Trophoblast cell (in vitro differentiated cells and primary cell): Measurements from ENCODE around the gene NR6A1.

Experiments used
- DNase-seq, 2 donors: peaks; one replicate each; pipeline ENCODE4 v3.0.0-alpha.2; 2016
- H2AFZ ChIP-seq: 2 replicates; pipeline ENCODE4 v1.6.1; 2013; ENCODE audit warnings: low read length, moderate library complexity, mild to moderate bottlenecking; ENCODE audit not compliant: insufficient read depth, poor library complexity
- H2AK5ac ChIP-seq: 2 replicates; pipeline ENCODE4 v1.6.1; 2013; ENCODE audit warnings: mild to moderate bottlenecking, low read length
- H2BK120ac ChIP-seq: 2 replicates; pipeline ENCODE4 v1.6.1; 2013; ENCODE audit warnings: low read length, mild to moderate bottlenecking, moderate library complexity; ENCODE audit not compliant: insufficient read depth, poor library complexity
- H2BK12ac ChIP-seq: 2 replicates; pipeline ENCODE4 v1.6.1; 2013; ENCODE audit warnings: mild to moderate bottlenecking, low read length, moderate library complexity
- H2BK5ac ChIP-seq: 2 replicates; pipeline ENCODE4 v1.6.1; 2013; ENCODE audit warnings: low read length, low read depth, moderate library complexity, mild to moderate bottlenecking; ENCODE audit not compliant: poor library complexity
- H3K14ac ChIP-seq: 2 replicates; pipeline ENCODE4 v1.6.1; 2013; ENCODE audit warnings: mild to moderate bottlenecking, low read length
- H3K18ac ChIP-seq: 2 replicates; pipeline ENCODE4 v1.6.1; 2013; ENCODE audit warnings: mild to moderate bottlenecking, low read length
- H3K23ac ChIP-seq: 2 replicates; pipeline ENCODE4 v1.6.1; 2013; ENCODE audit warnings: low read length
- H3K27ac ChIP-seq: 2 replicates; pipeline ENCODE4 v1.5.1; 2013; ENCODE audit warnings: low read depth, mild to moderate bottlenecking, inconsistent platforms, low read length, moderate library complexity
- H3K27me3 ChIP-seq: 2 replicates; pipeline ENCODE4 v1.6.1; 2013; ENCODE audit warnings: inconsistent platforms, mild to moderate bottlenecking, low read length, moderate library complexity; ENCODE audit not compliant: insufficient read depth
- H3K36me3 ChIP-seq, 2 experiments: 1 replicate in 1 of 2; 2 replicates in 1 of 2; pipeline ENCODE4 v1.6.1; 2013; ENCODE audit warnings: low read length in 2 of 2, mild to moderate bottlenecking in 2 of 2, moderate library complexity in 1 of 2; ENCODE audit not compliant: insufficient read depth in 2 of 2, control insufficient read depth in 1 of 2
- H3K4ac ChIP-seq: 2 replicates; pipeline ENCODE4 v1.6.1; 2013; ENCODE audit warnings: low read depth, mild to moderate bottlenecking, low read length, moderate library complexity
- H3K4me1 ChIP-seq, 2 experiments: 1 replicate in 1 of 2; 2 replicates in 1 of 2; pipeline ENCODE4 v1.6.1; 2013; ENCODE audit warnings: low read length in 2 of 2, mild to moderate bottlenecking in 2 of 2, moderate library complexity in 1 of 2; ENCODE audit not compliant: insufficient read depth in 2 of 2, control insufficient read depth in 1 of 2
- H3K4me2 ChIP-seq: 2 replicates; pipeline ENCODE4 v1.6.1; 2013; ENCODE audit warnings: inconsistent platforms, mild to moderate bottlenecking, low read length, moderate library complexity
- H3K4me3 ChIP-seq: 2 replicates; pipeline ENCODE4 v1.5.1; 2013; ENCODE audit warnings: mild to moderate bottlenecking, low read depth, low read length, inconsistent platforms
- H3K79me1 ChIP-seq: one replicate; pipeline ENCODE4 v1.6.1; 2013; ENCODE audit warnings: low read length
- H3K79me2 ChIP-seq: 2 replicates; pipeline ENCODE4 v1.6.1; 2013; ENCODE audit warnings: low read length, mild to moderate bottlenecking; ENCODE audit not compliant: control insufficient read depth, insufficient read depth, poor library complexity
- H3K9ac ChIP-seq: 2 replicates; pipeline ENCODE4 v1.6.1; 2013; ENCODE audit warnings: mild to moderate bottlenecking, low read length
- H3K9me3 ChIP-seq: 2 replicates; pipeline ENCODE4 v1.6.1; 2013; ENCODE audit warnings: low read depth, mild to moderate bottlenecking, control low read depth, inconsistent platforms, low read length; ENCODE audit not compliant: insufficient read depth
- H4K12ac ChIP-seq: 2 replicates; pipeline ENCODE4 v1.6.1; 2013; ENCODE audit warnings: low read depth, mild to moderate bottlenecking, low read length, moderate library complexity
- H4K8ac ChIP-seq: 2 replicates; pipeline ENCODE4 v1.6.1; 2013; ENCODE audit warnings: low read depth, mild to moderate bottlenecking, low read length, moderate library complexity
- H4K91ac ChIP-seq: one replicate; pipeline ENCODE4 v1.6.1; 2013; ENCODE audit warnings: low read depth, mild to moderate bottlenecking, low read length, moderate library complexity
- WGBS: extraction: QIAGEN DNeasy Blood & Tissue Kit; methylation state at CpG from one replicate; pipeline ENCODE4 v1.1.7; 2013; ENCODE audit warnings: missing lambda C conversion rate; ENCODE audit not compliant: insufficient read length, insufficient coverage; ENCODE audit errors: extremely low coverage; 5-methylcytosine and 5-hydroxymethylcytosine counted together

Gene NR6A1

GRCh38 chr9:124799274-124800006, 28.3 kb upstream of the NR6A1 start:
- Histone ChIP-seq H3K79me2 (no peaks in the 10 kb centered on the region), H3K27ac (no peak overlapping the region), H3K4me3 (no peak overlapping the region), H4K91ac (no peak overlapping the region), H2BK120ac (no peak overlapping the region), H3K9ac (no peak overlapping the region), H2BK12ac (no peak overlapping the region), H3K18ac (no peak overlapping the region), H3K79me1 (peaks cover 7% of the 10 kb centered on the region), H4K8ac (no peak overlapping the region), H3K4me2 (no peak overlapping the region), H2BK5ac (no peak overlapping the region), H2AK5ac (no peak overlapping the region), H3K36me3 (peaks cover 36% of the 10 kb centered on the region in 2 experiments), H3K27me3 (no peaks in the 10 kb centered on the region), H3K9me3 (no peaks in the 10 kb centered on the region), H3K4ac (no peak overlapping the region), H3K4me1 (peaks cover 4 to 10% of the 10 kb centered on the region in 2 experiments), H4K12ac (no peak overlapping the region), H2AFZ (no peak overlapping the region), H3K23ac (no peak overlapping the region), H3K14ac (no peak overlapping the region)
- no CpG with 5 or more reads among the region's 13 CpGs for WGBS
- no peak for DNase-seq

DNA sequence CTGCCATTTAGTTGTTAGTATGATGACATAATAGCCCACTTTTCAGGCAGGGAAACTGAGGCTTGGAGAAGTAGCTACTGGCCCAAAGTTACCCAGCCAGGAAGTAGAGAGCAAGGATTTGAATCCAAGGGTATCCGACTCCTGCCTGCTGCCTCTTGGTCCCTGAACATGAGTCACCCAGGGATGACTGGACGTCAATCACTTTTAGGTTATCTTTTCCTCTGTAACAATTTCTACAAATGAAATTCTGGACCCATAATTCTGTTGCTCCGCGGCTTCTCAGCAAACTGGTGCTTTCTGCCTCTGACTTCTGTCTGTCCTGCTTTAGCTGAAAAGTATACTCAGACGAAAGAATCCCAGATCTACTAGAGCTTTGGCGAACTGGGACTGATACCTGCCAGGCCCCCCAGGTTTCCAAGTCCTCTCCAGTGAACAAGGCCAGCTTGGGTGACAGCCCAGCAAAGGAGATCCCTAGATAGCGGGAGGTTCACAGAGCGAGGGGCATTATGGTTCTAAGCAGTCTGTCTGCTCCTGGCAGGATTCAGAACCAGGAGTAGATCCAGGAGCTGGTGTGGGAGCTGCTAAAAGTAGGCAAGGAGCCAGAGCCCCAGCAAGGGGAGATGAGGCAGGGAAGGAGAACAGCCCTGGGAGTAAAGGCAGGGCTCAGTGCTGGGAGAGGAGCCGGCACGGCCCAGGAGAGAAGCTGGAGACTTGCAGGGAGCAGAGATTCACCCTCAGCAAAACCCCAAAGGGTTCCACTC, 26.4 kb upstream of the NR6A1 start:
- Histone ChIP-seq H3K79me1 (peaks cover 7% of the 10 kb centered on the region), H2BK120ac (no peak overlapping the region), H3K23ac (no peak overlapping the region), H3K4me1 (peaks cover 4 to 12% of the 10 kb centered on the region in 2 experiments), H3K4me3 (no peak overlapping the region), H4K12ac (no peak overlapping the region), H4K91ac (peak overlapping the region; percentile 10), H3K27ac (no peak overlapping the region), H3K79me2 (no peaks in the 10 kb centered on the region), H3K27me3 (no peaks in the 10 kb centered on the region), H2BK5ac (no peak overlapping the region), H2BK12ac (no peak overlapping the region), H3K4me2 (no peak overlapping the region), H3K9me3 (peaks cover under 1% of the 10 kb centered on the region), H3K9ac (no peak overlapping the region), H3K18ac (no peak overlapping the region), H3K36me3 (peaks cover 31 to 35% of the 10 kb centered on the region in 2 experiments), H3K4ac (no peak overlapping the region), H3K14ac (no peak overlapping the region), H2AFZ (no peak overlapping the region), H2AK5ac (no peak overlapping the region), H4K8ac (no peak overlapping the region)
- DNase-seq, result no peak
- no CpG with 5 or more reads among the region's 10 CpGs for WGBS

DNA sequence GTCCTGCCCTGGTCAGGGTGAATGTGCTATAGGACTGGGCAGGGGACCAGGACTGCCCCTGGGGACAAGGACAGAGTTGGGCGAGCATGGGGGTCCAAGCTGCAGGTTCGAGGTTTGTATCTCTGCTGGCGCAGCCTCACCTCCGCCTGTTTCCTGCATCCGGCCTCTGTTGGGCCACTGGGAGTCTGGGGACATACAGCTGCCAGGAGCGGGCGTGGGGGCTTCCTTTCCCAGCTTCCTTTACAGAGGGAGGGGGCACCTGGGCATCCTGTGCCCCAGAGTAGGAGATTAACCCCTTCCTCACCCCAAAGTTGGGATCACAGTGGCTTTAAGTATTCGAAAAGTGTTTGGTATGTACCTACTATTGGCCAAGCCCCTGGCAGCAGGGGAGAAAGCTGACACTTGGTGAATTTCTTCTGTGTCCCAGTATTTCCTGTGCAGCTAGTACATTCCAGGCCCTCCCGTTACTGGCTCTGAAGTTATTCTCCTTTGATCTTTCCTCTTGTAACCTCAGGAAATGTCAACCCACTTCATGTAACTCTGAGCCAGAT, 24.8 kb upstream of the NR6A1 start:
- H2AK5ac ChIP-seq, result no peak overlapping the region
- H3K79me1 ChIP-seq, result peaks cover 7% of the 10 kb centered on the region
- no CpG with 5 or more reads among the region's 9 CpGs for WGBS
- no peaks in the 10 kb centered on the region for H3K79me2 ChIP-seq
- no peak overlapping the region for H3K4me2 ChIP-seq
- H3K4ac ChIP-seq, result no peak overlapping the region
- H2BK12ac ChIP-seq, result peak overlapping the region; percentile 8
- no peaks in the 10 kb centered on the region for H3K27me3 ChIP-seq
- no peak overlapping the region for H3K9ac ChIP-seq
- no peak overlapping the region for H3K23ac ChIP-seq
- peaks cover 4 to 12% of the 10 kb centered on the region in 2 experiments for H3K4me1 ChIP-seq
- H3K4me3 ChIP-seq, result no peak overlapping the region
- H3K14ac ChIP-seq, result peak overlapping the region; percentile 5
- DNase-seq, result no peak
- peak overlapping the region; percentile 51 for H3K27ac ChIP-seq
- H2AFZ ChIP-seq, result no peak overlapping the region
- H3K18ac ChIP-seq, result no peak overlapping the region
- H4K91ac ChIP-seq, result peak overlapping the region; percentile 28
- peaks cover 23 to 29% of the 10 kb centered on the region in 2 experiments for H3K36me3 ChIP-seq
- H4K12ac ChIP-seq, result no peak overlapping the region
- H2BK5ac ChIP-seq, result peak overlapping the region; percentile 7
- peak overlapping the region; percentile 12 for H2BK120ac ChIP-seq
- H3K9me3 ChIP-seq, result peaks cover 3% of the 10 kb centered on the region
- peak overlapping the region; percentile 5 for H4K8ac ChIP-seq

- WGBS, result no CpG with 5 or more reads among the region's 11 CpGs
- Histone ChIP-seq H2BK120ac (no peak overlapping the region), H3K4me3 (peak overlapping the region; percentile 7), H3K4me2 (no peak overlapping the region), H2AFZ (no peak overlapping the region), H3K27me3 (no peaks in the 10 kb centered on the region), H4K12ac (no peak overlapping the region), H3K4ac (no peak overlapping the region), H2BK12ac (peak overlapping the region; percentile 7), H3K9me3 (peaks cover 3% of the 10 kb centered on the region), H4K91ac (peak overlapping the region; percentile 7), H3K4me1 (peaks cover 4 to 12% of the 10 kb centered on the region in 2 experiments), H3K36me3 (peaks cover 24 to 28% of the 10 kb centered on the region in 2 experiments), H3K79me2 (no peaks in the 10 kb centered on the region), H3K18ac (no peak overlapping the region), H3K9ac (no peak overlapping the region), H4K8ac (no peak overlapping the region), H2AK5ac (peak overlapping the region; percentile 9), H3K27ac (no peak overlapping the region), H3K79me1 (peaks cover 7% of the 10 kb centered on the region), H3K14ac (no peak overlapping the region), H3K23ac (no peak overlapping the region), H2BK5ac (no peak overlapping the region)
- peak in 1 of 2 donors; percentile 54 for DNase-seq
Measured at GRCh38 chr9:124794902-124795491, 23.9 kb upstream of the NR6A1 start.
